ENCODE results near the gene SUMO3. TPM values are rescaled to one million over a fixed set of nuclear protein-coding genes. Genes with fewer than 3 reads are reported as not detected.

The SUMO3 gene
- total and polyA plus RNA-seq, 10 of the 15 experiments (the other 5 are each of a cell fraction or from before 2014, with no cell fraction given): 14.3 to 164 (median 89.9) TPM

- TF ChIP-seq ZBTB11 (CRISPR knock-in tag; IDR thresholded peaks at IDR 0.05) (0 out of 2 replicates have a peak, but pooled peaks have one; percentile 48), IKZF1 (conservative IDR thresholded peaks at IDR 0.05) (peak; percentile 79), PAX8 (IDR thresholded peaks at IDR 0.05) (no peak), IRF4 (IDR thresholded peaks at IDR 0.05; ENCODE audit: low read depth, low read length) (0 out of 2 replicates have a peak, but pooled peaks have one; percentile 17), POU2F2 (IDR thresholded peaks at IDR 0.05; ENCODE audit: borderline replicate concordance, low read depth, low read length) (peak; percentile 9; the same call in 1 of the 3 replicates), ZNF384 (IDR thresholded peaks at IDR 0.05; ENCODE audit: borderline replicate concordance, low read depth, low read length) (no peak), CREM (IDR thresholded peaks at IDR 0.05; ENCODE audit: low read depth) (no peak; the same call in 1 of the 2 replicates), CEBPB (IDR thresholded peaks at IDR 0.05; ENCODE audit: borderline replicate concordance in 1 of 2, low read depth in 2 of 2, low read length in 2 of 2) (no peak), IRF5 (IDR thresholded peaks at IDR 0.05; ENCODE audit: borderline replicate concordance) (no peak), JUNB (IDR thresholded peaks at IDR 0.05) (no peak), KDM1A (IDR thresholded peaks at IDR 0.05; ENCODE audit: borderline replicate concordance) (no peak), ATF7 (IDR thresholded peaks at IDR 0.05; ENCODE audit: low read depth) (no peak), EZH2 (IDR thresholded peaks at IDR 0.05; ENCODE audit: borderline replicate concordance, control insufficient read depth, low read depth, low read length) (no peak), EGR1 (IDR thresholded peaks at IDR 0.05; ENCODE audit: borderline replicate concordance in 1 of 2, low read depth in 2 of 2, low read length in 2 of 2) (peak in 1 of 2 experiments; percentile 55; a peak in 1 of 3 replicates), KAT2A (conservative IDR thresholded peaks at IDR 0.05; ENCODE audit: control insufficient read depth, low read depth, low read length) (no peak), MYB (IDR thresholded peaks at IDR 0.05; ENCODE audit: borderline replicate concordance, low read depth, low read length) (no peak), HDAC6 (IDR thresholded peaks at IDR 0.05; ENCODE audit: unreplicated experiment) (no peak), IRF3 (IDR thresholded peaks at IDR 0.05) (no peak)
- TF ChIP-seq, protein P1, sequence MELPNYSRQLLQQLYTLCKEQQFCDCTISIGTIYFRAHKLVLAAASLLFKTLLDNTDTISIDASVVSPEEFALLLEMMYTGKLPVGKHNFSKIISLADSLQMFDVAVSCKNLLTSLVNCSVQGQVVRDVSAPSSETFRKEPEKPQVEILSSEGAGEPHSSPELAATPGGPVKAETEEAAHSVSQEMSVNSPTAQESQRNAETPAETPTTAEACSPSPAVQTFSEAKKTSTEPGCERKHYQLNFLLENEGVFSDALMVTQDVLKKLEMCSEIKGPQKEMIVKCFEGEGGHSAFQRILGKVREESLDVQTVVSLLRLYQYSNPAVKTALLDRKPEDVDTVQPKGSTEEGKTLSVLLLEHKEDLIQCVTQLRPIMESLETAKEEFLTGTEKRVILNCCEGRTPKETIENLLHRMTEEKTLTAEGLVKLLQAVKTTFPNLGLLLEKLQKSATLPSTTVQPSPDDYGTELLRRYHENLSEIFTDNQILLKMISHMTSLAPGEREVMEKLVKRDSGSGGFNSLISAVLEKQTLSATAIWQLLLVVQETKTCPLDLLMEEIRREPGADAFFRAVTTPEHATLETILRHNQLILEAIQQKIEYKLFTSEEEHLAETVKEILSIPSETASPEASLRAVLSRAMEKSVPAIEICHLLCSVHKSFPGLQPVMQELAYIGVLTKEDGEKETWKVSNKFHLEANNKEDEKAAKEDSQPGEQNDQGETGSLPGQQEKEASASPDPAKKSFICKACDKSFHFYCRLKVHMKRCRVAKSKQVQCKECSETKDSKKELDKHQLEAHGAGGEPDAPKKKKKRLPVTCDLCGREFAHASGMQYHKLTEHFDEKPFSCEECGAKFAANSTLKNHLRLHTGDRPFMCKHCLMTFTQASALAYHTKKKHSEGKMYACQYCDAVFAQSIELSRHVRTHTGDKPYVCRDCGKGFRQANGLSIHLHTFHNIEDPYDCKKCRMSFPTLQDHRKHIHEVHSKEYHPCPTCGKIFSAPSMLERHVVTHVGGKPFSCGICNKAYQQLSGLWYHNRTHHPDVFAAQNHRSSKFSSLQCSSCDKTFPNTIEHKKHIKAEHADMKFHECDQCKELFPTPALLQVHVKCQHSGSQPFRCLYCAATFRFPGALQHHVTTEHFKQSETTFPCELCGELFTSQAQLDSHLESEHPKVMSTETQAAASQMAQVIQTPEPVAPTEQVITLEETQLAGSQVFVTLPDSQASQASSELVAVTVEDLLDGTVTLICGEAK (IDR thresholded peaks at IDR 0.05; ENCODE audit: borderline replicate concordance): peak; percentile 92
Measured at GRCh38 chr21:44801468-44802395, 16.1 kb downstream of the SUMO3 start, which contains the start of gene UBE2G2 (continued).
